Caco-2 (cell line): Measurements from ENCODE around the gene GPT2. TPM values are rescaled to one million over a fixed set of nuclear protein-coding genes. Genes with fewer than 3 reads are reported as not detected.

Experiments used
- BruUV-seq: library from RNA; stranded (reverse); fragments of 400-500 nt; replicated peaks from 2 replicates; lab custom pipeline; 2021; lab: Mats Ljungman, UMichigan
- CTCF ChIA-PET: fragments of 300-600 bp; sonication (Branson Sonifier 250); formaldehyde crosslinking; loops from one replicate; lab custom pipeline; 2022; ENCODE audit warnings: antibody characterized with exemption; lab: Charles Lee
- POLR2A ChIA-PET: fragments of 300-600 bp; sonication (Branson Sonifier 250); formaldehyde crosslinking; loops from one replicate; lab custom pipeline; 2022; ENCODE audit warnings: antibody characterized with exemption; lab: Charles Lee
- DNase-seq, 2 experiments: peaks; one replicate each; pipeline versions ENCODE4 v3.0.0 to v3.0.0-alpha.2; 2020 to 2022
- H3K27me3 ChIP-seq: replicated peaks from 2 replicates; pipeline ENCODE4 v1.6.0; 2011; ENCODE audit warnings: low read length; ENCODE audit not compliant: control insufficient read depth, insufficient read depth
- H3K36me3 ChIP-seq: 2 replicates; pipeline ENCODE4 v1.5.1; 2011; ENCODE audit warnings: low read length; ENCODE audit not compliant: control insufficient read depth, insufficient read depth
- H3K4me1 ChIP-seq: fragments of 250-450 bp; sonication (Bioruptor Pico); 2 replicates; pipeline ENCODE4 v1.5.1; 2020; ENCODE audit warnings: mild to moderate bottlenecking
- H3K4me3 ChIP-seq: 2 replicates; pipeline ENCODE4 v1.5.1; 2011; ENCODE audit warnings: low read depth, mild to moderate bottlenecking, control low read depth, low read length
- H3K9me3 ChIP-seq: fragments of 250-450 bp; sonication (Bioruptor Pico); 2 replicates; pipeline ENCODE4 v1.5.1; 2020; ENCODE audit warnings: mild to moderate bottlenecking, moderate library complexity
- H3K27ac Mint-ChIP-seq: one replicate; pipeline ENCODE4 v1.8.0; 2022; ENCODE audit warnings: mixed read lengths; ENCODE audit not compliant: unreplicated experiment
- H3K27me3 Mint-ChIP-seq: one replicate; pipeline ENCODE4 v1.8.0; 2022; ENCODE audit warnings: mixed read lengths; ENCODE audit not compliant: insufficient read depth, unreplicated experiment
- H3K36me3 Mint-ChIP-seq: one replicate; pipeline ENCODE4 v1.8.0; 2022; ENCODE audit warnings: mild to moderate bottlenecking, mixed read lengths; ENCODE audit not compliant: insufficient read depth, unreplicated experiment
- H3K4me1 Mint-ChIP-seq: one replicate; pipeline ENCODE4 v1.8.0; 2022; ENCODE audit warnings: low read depth, mixed read lengths; ENCODE audit not compliant: unreplicated experiment
- H3K4me3 Mint-ChIP-seq: one replicate; pipeline ENCODE4 v1.8.0; 2022; ENCODE audit warnings: mild to moderate bottlenecking, moderate library complexity, mixed read lengths; ENCODE audit not compliant: unreplicated experiment
- H3K9me3 Mint-ChIP-seq: one replicate; pipeline ENCODE4 v1.8.0; 2022; ENCODE audit warnings: mixed read lengths; ENCODE audit not compliant: unreplicated experiment
- intact Hi-C: fragments of 100-400 bp; cut with micrococcal nuclease; formaldehyde crosslinking; loops from one replicate; pipeline ENCODE4 v1.10.0; 2022; ENCODE audit not compliant: unreplicated experiment
- total RNA-seq: library from RNA; stranded (reverse); gene quantifications from 2 replicates; pipeline ENCODE4 v1.2.3, GENCODE V29; 2022
- TF ChIP-seq, protein P1 (sequence below), 2 experiments: fragments of 200-600 bp in 1 of 2; IDR thresholded peaks; 1 replicate in 1 of 2; 2 replicates in 1 of 2; pipeline versions ENCODE4 v1.5.1 to v1.8.0; 2011 to 2022; ENCODE audit warnings: antibody characterized with exemption in 1 of 2, control low read depth in 1 of 2, inconsistent platforms in 1 of 2, low read depth in 1 of 2, low read length in 1 of 2, mild to moderate bottlenecking in 1 of 2, moderate library complexity in 1 of 2; ENCODE audit not compliant: insufficient read depth in 1 of 2, severe bottlenecking in 1 of 2, unreplicated experiment in 1 of 2

GPT2 gene
- total RNA-seq, 1 experiment from 2014 or later, result 128 TPM

GRCh38 chr16:46858151-46858550 is 26.0 kb upstream of the GPT2 start:
- peak in 1 of 2 experiments; percentile 30 for DNase-seq
- peaks cover 29% of the 10 kb centered on the region for H3K4me1 Mint-ChIP-seq
- no peak overlapping the region for H3K4me3 ChIP-seq
- no peaks in the 10 kb centered on the region for H3K9me3 ChIP-seq
- H3K4me1 ChIP-seq, result peaks cover 54% of the 10 kb centered on the region
- H3K27me3 Mint-ChIP-seq, result no peaks in the 10 kb centered on the region
- no peaks in the 10 kb centered on the region for H3K9me3 Mint-ChIP-seq
- TF ChIP-seq, protein P1, sequence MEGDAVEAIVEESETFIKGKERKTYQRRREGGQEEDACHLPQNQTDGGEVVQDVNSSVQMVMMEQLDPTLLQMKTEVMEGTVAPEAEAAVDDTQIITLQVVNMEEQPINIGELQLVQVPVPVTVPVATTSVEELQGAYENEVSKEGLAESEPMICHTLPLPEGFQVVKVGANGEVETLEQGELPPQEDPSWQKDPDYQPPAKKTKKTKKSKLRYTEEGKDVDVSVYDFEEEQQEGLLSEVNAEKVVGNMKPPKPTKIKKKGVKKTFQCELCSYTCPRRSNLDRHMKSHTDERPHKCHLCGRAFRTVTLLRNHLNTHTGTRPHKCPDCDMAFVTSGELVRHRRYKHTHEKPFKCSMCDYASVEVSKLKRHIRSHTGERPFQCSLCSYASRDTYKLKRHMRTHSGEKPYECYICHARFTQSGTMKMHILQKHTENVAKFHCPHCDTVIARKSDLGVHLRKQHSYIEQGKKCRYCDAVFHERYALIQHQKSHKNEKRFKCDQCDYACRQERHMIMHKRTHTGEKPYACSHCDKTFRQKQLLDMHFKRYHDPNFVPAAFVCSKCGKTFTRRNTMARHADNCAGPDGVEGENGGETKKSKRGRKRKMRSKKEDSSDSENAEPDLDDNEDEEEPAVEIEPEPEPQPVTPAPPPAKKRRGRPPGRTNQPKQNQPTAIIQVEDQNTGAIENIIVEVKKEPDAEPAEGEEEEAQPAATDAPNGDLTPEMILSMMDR (IDR thresholded peaks at IDR 0.05; ENCODE audit: insufficient read depth in 1 of 2, low read depth in 1 of 2, low read length in 1 of 2, severe bottlenecking in 1 of 2, unreplicated experiment in 1 of 2), result no peak
- H3K4me3 Mint-ChIP-seq, result no peak overlapping the region
- no peaks in the 10 kb centered on the region for H3K36me3 Mint-ChIP-seq
- POLR2A ChIA-PET, result interaction anchor here (1.1 kb wide), 1 partner anchor 51 kb away, joined by 4 read pairs; no protein-coding TSS in a partner anchor
- intact Hi-C loops, result loop anchor here (10.0 kb wide), 1 partner anchor 1307 kb away; no protein-coding TSS in a partner anchor
- no peaks in the 10 kb centered on the region for H3K27me3 ChIP-seq
- peak overlapping the region; percentile 13 for H3K27ac Mint-ChIP-seq
- no peaks in the 10 kb centered on the region for H3K36me3 ChIP-seq
- no TSS peak for BruUV-seq
- CTCF ChIA-PET, result interaction anchor here (0.7 to 1.2 kb wide), 4 partner anchors 22 to 50 kb away, joined by 3 to 13 read pairs (median 4); no protein-coding TSS in a partner anchor

- H3K9me3 Mint-ChIP-seq, result no peaks in the 10 kb centered on the region
- no peaks in the 10 kb centered on the region for H3K27me3 ChIP-seq
- peaks cover 25% of the 10 kb centered on the region for H3K4me1 Mint-ChIP-seq
- H3K36me3 Mint-ChIP-seq, result no peaks in the 10 kb centered on the region
- peak; percentile 21 to 46 for DNase-seq
- TF ChIP-seq, protein P1 (IDR thresholded peaks at IDR 0.05; ENCODE audit: insufficient read depth in 1 of 2, low read depth in 1 of 2, low read length in 1 of 2, severe bottlenecking in 1 of 2, unreplicated experiment in 1 of 2), result no peak
- no peaks in the 10 kb centered on the region for H3K9me3 ChIP-seq
- CTCF ChIA-PET, result no interaction called here
- intact Hi-C loops, result loop anchor here (10.0 kb wide), 1 partner anchor 1305 kb away; no protein-coding TSS in a partner anchor
- H3K4me3 ChIP-seq, result no peak overlapping the region
- H3K27ac Mint-ChIP-seq, result peak overlapping the region; percentile 12
- no peaks in the 10 kb centered on the region for H3K36me3 ChIP-seq
- H3K4me3 Mint-ChIP-seq, result no peak overlapping the region
- H3K4me1 ChIP-seq, result peaks cover 44% of the 10 kb centered on the region
- no peaks in the 10 kb centered on the region for H3K27me3 Mint-ChIP-seq
- POLR2A ChIA-PET, result no interaction called here
- BruUV-seq, result no TSS peak
These were observed 24.4 kb upstream of the GPT2 start for GRCh38 chr16:46859719-46860152.

DNA sequence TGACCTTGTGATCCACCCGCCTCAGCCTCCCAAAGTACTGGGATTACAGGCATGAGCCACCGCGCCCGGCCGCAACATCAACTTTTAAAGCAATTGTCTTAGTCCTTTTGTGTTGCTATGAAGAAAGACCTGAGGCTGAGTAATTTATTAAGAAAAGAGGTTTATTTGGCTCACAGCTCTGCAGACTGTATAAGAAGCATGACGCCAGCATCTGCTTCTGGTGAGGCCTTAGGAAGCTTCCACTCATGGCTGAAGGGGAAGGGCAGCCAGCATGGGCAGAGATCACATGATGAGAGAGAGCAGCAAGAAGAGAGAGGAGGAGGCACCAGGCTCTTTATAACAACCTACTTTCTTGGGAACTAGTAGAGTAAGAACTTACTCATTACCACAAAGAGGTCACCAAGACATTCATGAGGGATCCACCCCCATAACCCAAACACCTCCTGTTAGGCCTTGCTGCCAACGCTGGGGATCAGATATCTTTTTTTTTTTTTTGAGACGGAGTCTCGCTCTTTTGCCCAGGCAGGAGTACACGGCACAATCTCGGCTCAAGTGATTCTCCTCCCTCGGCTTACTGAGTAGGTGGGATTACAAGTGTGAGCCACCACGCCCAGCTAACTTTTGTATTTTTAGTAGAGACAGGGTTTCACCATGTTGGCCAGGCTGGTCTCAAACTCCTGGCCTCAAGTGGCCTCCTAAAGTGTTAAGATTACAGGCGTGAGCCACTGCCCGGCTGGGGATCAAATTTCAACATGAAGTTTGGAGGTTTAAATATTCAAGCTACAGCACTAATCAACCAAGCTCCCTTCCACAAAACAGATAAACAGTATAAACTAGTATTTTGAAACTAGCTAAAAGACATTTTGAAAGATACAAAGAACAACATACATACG is 21.4 kb upstream of the GPT2 start:
- ChIA-PET CTCF (interaction anchor here (1.4 kb wide), 1 partner anchor 23 kb away, joined by 3 read pairs; no protein-coding TSS in a partner anchor), POLR2A (no interaction called here)
- Histone ChIP-seq H3K36me3 (no peaks in the 10 kb centered on the region), H3K27me3 (no peaks in the 10 kb centered on the region), H3K4me3 (no peak overlapping the region), H3K9me3 (no peaks in the 10 kb centered on the region), H3K4me1 (peaks cover 15% of the 10 kb centered on the region)
- no peak overlapping the region for H3K4me3 Mint-ChIP-seq
- no peak for DNase-seq
- H3K4me1 Mint-ChIP-seq, result peaks cover 8% of the 10 kb centered on the region
- BruUV-seq, result no TSS peak
- no peaks in the 10 kb centered on the region for H3K9me3 Mint-ChIP-seq
- TF ChIP-seq, protein P1 (IDR thresholded peaks at IDR 0.05; ENCODE audit: insufficient read depth in 1 of 2, low read depth in 1 of 2, low read length in 1 of 2, severe bottlenecking in 1 of 2, unreplicated experiment in 1 of 2), result no peak
- H3K27ac Mint-ChIP-seq, result no peak overlapping the region
- H3K27me3 Mint-ChIP-seq, result no peaks in the 10 kb centered on the region
- no peaks in the 10 kb centered on the region for H3K36me3 Mint-ChIP-seq
- intact Hi-C loops, result no loop called here
